GM23338 (cell line): Measurements from ENCODE around the gene SLFN13.

ENCODE experiments used
- CREB1 ChIP-seq: fragments of 250-450 bp; sonication (Bioruptor Pico); IDR thresholded peaks from 2 replicates; pipeline ENCODE4 v1.5.0; 2020; ENCODE audit warnings: low read depth, mild to moderate bottlenecking, moderate library complexity
- CTCF ChIP-seq, 2 experiments: fragments of 200-600 bp in 1 of 2; sonication (generic) in 1 of 2; conservative IDR thresholded peaks; 2 replicates each; pipeline versions ENCODE4 v1.5.1 to v1.6.1; 2016 to 2017; ENCODE audit warnings: antibody characterized with exemption in 2 of 2, low read depth in 2 of 2, mild to moderate bottlenecking in 2 of 2, moderate library complexity in 1 of 2
- ETS1 ChIP-seq: IDR thresholded peaks from 2 replicates; pipeline ENCODE4 v1.6.1; 2016; ENCODE audit warnings: antibody characterized with exemption
- EZH2 ChIP-seq: fragments of 200-600 bp; sonication (generic); IDR thresholded peaks from one replicate; pipeline ENCODE4 v1.8.0; 2017; ENCODE audit warnings: antibody characterized with exemption, mild to moderate bottlenecking, low read depth; ENCODE audit not compliant: unreplicated experiment
- EZH2phosphoT487 ChIP-seq: fragments of 200-600 bp; sonication (generic); IDR thresholded peaks from one replicate; pipeline ENCODE4 v1.8.1; 2018; ENCODE audit warnings: antibody characterized with exemption; ENCODE audit not compliant: unreplicated experiment
- JUNB ChIP-seq: IDR thresholded peaks from one replicate; pipeline ENCODE4 v1.6.1; 2016; ENCODE audit warnings: antibody characterized with exemption; ENCODE audit not compliant: unreplicated experiment
- NANOG ChIP-seq: IDR thresholded peaks from 2 replicates; pipeline ENCODE4 v1.6.1; 2016; ENCODE audit warnings: antibody characterized with exemption, borderline replicate concordance
- POLR2AphosphoS5 ChIP-seq: IDR thresholded peaks from 2 replicates; pipeline ENCODE4 v1.6.1; 2016; ENCODE audit warnings: antibody characterized with exemption, low read depth
- REST ChIP-seq: IDR thresholded peaks from one replicate; pipeline ENCODE4 v1.6.1; 2018; ENCODE audit warnings: antibody characterized with exemption; ENCODE audit not compliant: unreplicated experiment
- STAT1 ChIP-seq: IDR thresholded peaks from one replicate; pipeline ENCODE4 v1.6.1; 2016; ENCODE audit warnings: antibody characterized with exemption; ENCODE audit not compliant: unreplicated experiment
- ZNF114 ChIP-seq: fragments of 250-450 bp; sonication (Bioruptor Pico); IDR thresholded peaks from 2 replicates; pipeline ENCODE4 v1.5.0; 2020; ENCODE audit warnings: mild to moderate bottlenecking, moderate library complexity
- ZNF331 ChIP-seq: fragments of 250-450 bp; sonication (Bioruptor Pico); IDR thresholded peaks from 2 replicates; pipeline ENCODE4 v1.5.0; 2020; ENCODE audit warnings: low read depth, mild to moderate bottlenecking, moderate library complexity

GRCh38 chr17:35493040-35493439, 44.5 kb upstream of the SLFN13 start:
- TF ChIP-seq CTCF (conservative IDR thresholded peaks at IDR 0.05; ENCODE audit: low read depth in 2 of 2) (no peak), CREB1 (CRISPR knock-in tag) (no peak), POLR2AphosphoS5 (no peak), EZH2 (peak; percentile 58), REST (no peak), NANOG (no peak), STAT1 (no peak), EZH2phosphoT487 (no peak), ZNF114 (CRISPR knock-in tag) (no peak), JUNB (no peak), ETS1 (no peak), ZNF331 (CRISPR knock-in tag) (no peak)
